ENCODE measurements around the gene PXDC1.
A peak's percentile ranks its signal among the peaks of the same experiment; 100 is the strongest.
"Not testable (repeated sequence)": the region's sequence is repeated elsewhere in the genome, so short reads cannot be mapped to it uniquely, and the experiment has no call there.

The PXDC1 gene

DNA sequence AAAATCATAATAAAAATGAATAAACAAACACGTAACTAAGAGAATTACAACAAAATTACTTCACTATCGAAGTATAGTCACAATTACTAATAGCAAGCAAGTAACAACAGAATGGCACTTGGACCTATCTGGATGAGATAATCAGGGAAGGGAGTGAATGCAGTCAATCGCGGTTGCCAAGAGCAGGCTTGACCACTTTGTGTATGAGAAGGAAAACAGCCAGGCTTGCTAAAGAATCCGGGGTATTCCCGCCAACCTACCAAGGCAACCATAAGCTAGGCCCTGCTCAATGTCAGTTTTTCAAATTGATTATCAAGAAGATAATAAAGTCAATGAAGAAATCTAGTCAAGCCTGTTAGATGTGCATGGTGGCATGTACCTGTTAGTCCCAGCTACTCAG is 39.7 kb downstream of the PXDC1 start:
- DNase-seq (ENCODE audit: low read depth in 2 of 2) = no peak

DNA sequence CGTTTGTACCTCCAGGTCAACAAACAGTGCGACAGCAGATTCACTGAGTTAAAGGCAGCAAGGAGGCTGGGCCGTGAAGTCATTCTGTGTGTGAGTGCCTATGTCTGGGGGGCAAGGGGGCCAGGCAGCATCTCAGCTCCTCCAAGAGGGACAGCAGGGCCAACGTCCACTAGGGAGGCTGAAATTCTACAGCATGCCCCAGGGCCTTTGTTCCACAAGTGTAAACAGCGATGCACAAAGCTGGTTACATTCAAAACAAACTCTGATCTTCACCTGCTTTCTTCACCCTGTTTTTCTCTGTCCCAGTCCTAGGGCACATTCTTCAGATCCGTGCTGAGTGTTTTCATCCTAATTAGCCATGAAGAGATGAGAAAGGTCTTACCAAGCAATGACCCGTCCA is 41.1 kb downstream of the PXDC1 start:
- no peak for DNase-seq (ENCODE audit: low read depth in 2 of 2)

- DNase-seq (ENCODE audit: low read depth in 2 of 2) = no peak
Measured at GRCh38 chr6:3708540-3708939, 43.0 kb downstream of the PXDC1 start.

DNA sequence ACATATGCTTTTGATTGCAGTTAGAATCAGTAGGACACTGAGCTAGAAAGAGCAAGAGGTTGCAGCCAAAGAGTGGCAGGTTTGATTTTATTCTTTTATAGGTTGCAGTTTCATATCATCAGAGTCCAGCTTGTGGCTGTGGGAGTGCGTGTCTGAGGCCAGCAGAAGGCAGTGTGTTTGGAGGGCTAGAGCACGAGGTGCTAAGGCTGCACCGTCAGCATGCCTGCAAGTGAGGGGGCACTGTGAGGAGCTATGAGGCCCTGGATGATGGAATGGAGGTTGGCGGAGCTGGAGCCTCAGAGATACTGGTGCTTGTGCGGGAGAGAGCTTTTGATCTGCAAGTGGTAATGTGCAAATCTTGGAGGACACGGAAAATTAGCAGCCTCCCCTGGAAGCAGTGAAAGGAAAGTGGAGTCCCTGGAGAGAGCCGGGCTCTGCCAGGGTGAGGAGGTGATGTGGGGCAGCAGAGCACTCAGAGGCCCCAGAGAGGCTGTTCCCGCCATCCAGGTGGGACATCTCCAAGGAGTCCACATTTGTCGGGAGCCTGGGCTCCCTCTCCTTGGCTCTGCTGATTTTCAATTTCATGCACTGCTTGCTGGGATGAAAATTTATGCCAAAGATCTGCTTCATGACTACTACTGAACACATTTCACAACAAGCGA is 43.6 kb downstream of the PXDC1 start:
- DNase-seq (ENCODE audit: low read depth in 2 of 2) = no peak

DNA sequence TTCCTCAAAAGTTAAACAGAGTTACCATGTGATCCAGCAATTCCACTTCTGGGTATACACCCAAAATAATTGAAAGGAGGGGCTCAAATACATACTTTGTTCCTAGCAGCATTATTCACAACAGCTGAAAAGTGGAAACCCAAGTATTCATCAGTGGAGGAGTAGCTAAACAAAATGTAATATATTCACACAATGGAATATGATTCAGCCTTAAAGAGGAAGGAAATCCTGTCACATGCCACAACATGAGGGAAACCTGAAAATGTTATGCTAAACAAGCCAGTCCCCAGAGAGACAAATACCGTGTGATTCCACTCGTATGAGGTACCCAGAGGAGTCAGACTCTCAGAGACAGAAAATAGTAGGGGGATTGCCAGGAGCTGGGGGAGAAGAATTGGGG is 44.5 kb downstream of the PXDC1 start:
- no peak for DNase-seq (ENCODE audit: low read depth in 2 of 2)

GRCh38 chr6:3706547-3706946 is 45.0 kb downstream of the PXDC1 start:
- no peak for DNase-seq (ENCODE audit: low read depth in 2 of 2)

- DNase-seq (ENCODE audit: low read depth in 2 of 2) = no peak
Measured at GRCh38 chr6:3701631-3702030, 49.9 kb downstream of the PXDC1 start.

DNA sequence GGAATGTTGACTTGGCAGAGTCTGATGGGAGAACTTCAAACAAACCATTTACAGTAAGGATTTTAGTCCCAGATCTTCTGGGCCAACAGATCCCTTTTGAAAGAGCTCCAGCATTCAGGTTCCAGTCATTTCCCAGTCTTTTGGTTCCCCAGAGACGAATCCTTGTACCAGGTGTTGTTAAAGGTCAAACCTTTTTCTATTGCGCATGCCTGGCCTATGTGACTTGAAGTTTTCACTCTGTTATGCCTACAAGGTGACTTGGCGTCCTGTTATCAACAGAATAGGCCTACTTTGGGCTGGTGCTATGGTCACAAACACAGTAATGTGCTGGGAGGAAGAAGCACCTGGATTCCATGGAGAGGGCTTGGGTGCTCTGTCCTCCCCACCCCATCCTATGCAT is 52.3 kb downstream of the PXDC1 start:
- DNase-seq (ENCODE audit: low read depth in 2 of 2) = no peak

DNA sequence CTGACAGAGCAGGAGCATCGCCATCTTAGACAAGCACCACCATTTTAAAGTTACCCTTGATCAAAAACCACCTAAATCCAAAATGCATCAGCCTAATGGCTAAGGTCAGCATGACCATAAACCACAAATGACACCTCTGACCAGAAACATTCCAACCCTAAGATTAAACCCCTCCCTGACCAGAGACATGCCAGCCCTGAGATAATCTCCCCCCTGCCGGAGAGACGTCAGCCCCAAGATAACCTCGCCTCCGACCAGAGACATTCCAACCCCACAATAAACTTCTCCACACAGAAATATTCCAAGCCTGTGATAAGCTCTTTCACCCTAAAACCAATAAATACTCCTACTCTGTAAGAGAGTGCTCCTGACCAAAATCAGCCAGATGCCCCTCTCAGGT is 53.5 kb downstream of the PXDC1 start:
- no peak for DNase-seq (ENCODE audit: low read depth in 2 of 2)

DNA sequence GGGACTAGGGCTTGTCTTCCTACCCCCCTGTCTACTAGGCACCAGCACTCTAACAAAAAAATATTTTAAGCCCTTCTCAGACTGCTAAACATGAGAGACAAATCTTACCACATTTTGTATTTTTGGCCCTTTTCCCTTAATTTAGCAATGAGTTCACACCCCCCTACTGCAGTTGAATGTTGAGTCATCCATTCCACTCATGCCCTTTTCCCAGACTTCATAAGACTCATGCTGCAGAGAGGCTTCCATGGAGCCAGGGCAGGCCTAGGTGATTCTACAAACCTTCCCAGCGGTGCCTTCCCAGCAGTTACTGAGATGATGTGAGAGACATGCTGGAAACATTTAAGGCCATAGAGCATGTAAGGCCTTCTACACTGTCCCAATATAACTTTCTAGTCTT is 53.9 kb downstream of the PXDC1 start:
- peak; percentile 88 to 92 for DNase-seq (ENCODE audit: low read depth in 2 of 2)

DNA sequence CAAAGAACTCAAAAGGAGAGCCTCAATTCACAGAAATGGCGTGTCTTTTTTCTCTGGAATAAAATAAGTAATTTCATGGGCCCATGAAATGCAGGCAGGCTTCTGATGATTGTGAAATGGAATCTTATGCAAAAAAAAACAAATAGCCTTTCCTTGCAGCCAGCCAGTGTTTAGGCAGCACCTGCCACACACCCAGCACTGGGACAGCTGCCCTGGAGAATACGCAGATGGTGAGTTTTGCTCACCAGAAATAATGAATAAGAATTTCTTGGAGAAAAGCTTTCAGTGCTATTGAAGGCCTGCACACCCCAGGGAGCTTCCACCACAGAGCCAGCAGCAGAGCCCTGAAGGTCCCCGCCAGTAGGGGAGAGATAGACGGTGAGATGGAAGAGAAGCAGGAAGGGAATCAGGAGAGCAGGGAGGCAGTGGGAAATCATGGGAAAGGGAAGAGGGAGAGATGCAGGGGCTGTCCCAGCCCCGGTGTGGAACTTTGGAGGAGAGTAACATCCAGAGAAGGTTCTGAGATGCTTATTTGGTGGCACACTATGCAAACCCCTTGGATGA is 54.9 kb downstream of the PXDC1 start:
- no peak for DNase-seq (ENCODE audit: low read depth in 2 of 2)

DNA sequence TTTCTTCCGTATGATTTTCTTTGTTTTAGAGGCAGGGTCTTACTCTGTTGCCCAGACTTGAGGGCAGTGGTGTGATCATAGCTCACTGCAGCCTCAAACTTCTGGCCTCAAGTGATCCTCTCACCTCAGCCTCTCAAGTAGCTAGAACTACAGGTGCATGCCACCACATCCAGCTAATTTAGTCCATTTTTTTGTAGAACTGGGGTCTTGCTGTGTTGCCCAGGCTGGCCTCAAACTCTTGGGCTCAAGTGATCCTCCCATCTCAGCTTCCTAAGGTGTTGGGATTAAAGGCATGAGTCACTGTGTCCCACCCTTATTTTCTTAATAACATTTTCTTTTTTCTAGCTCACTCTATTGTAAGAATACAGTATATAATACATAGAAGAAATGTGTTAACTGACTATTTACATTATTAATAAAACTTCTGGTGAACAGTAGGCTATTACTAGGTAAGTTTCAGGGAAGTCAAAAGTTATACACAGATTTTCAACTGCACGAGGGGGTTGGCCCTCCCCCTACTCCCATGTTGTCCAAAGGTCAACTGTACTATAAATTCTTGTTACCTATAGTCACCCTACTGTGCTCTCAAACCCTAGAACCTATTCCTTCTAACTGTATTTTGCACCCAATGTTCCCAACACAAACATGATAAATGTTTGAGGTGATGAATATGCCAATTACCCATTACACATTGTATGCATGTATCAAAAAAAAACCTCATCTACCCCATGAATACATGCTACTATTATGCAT is 56.3 kb downstream of the PXDC1 start:
- DNase-seq (ENCODE audit: low read depth in 2 of 2) = no peak

GRCh38 chr6:3693831-3694230 is 57.7 kb downstream of the PXDC1 start:
- DNase-seq (ENCODE audit: low read depth in 2 of 2) = peak in 1 of 2 experiments; percentile 8

DNA sequence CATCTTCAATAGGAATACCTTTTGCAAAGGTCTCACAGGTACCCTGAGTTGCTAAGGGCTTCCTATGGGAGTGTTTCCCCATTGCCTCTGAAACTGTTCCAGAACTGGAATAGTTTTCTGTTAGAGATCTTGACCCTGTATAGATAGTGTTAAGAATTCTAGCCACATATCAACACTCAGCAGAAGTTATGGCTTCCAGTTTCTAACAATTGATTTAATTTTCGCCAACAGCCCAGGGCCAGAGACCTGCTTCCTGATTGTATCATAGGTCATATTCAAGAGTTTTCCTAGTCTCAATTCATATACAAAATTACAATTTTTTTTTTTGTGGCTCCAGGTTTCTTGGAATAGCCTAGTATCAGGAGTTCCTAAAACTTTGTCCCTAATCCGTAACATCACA is 61.0 kb downstream of the PXDC1 start:
- no peak for DNase-seq (ENCODE audit: low read depth in 2 of 2)

GRCh38 chr6:3687847-3688246 is 63.7 kb downstream of the PXDC1 start:
- DNase-seq (ENCODE audit: low read depth in 2 of 2) = no peak

- DNase-seq (ENCODE audit: low read depth in 2 of 2) = no peak
Measured at GRCh38 chr6:3683331-3683730, 68.2 kb downstream of the PXDC1 start.

DNA sequence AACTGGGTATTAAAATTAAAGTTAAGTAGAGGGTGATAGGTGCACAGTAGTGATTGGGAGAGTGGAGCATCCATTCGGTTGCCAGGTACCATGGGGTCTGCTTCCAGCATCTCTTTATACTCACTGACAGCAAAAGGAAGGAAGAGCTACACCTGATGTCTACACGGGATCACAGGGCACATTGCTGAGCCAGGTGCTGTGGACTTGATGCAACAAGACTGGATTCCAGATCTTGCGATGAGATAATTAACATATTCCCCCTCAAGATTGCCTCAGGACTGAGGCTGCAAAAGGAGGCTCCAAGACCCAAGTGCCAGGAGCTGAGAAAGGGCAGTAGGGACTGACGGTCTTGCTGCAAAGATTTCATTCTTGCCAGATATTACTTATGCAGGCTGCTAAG is 72.6 kb downstream of the PXDC1 start:
- no peak for DNase-seq (ENCODE audit: low read depth in 2 of 2)

DNA sequence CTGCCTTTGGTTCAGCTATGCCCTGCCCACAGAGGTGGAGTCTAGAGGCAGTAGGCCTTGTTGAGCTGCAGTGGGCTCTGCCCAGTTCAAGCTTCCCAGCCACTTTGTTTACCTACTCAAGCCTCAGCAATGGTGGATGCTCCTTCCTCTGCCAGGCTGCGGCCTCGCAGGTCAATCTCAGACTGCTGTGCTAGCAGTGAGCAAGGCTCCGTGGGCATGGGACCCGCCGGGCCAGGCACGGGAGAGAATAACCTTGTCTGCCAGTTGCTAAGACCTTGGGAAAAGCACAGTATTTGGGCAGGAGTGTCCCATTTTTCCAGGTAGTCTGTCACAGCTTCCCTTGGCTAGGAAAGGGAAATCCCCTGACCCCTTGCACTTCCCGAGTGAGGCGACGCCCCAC is 73.8 kb downstream of the PXDC1 start:
- not testable (repeated sequence) for DNase-seq (ENCODE audit: low read depth in 2 of 2)

DNA sequence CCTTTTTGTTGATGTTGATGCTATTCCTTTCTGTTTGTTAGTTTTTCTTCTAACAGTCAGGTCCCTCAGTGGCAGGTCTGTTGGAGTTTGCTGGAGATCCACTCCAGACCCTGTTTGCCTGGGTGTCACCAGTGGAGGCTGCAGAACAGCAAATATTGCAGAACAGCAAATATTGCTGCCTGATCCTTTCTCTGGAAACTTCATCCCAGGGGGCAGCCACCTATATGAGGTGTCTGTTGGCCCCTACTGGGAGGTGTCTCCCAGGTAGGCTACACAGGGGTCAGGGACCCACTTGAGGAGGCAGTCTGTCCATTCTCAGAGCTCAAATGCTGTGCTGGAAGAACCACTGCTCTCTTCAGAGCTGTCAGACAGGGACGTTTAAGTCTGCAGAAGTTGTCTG is 74.2 kb downstream of the PXDC1 start:
- not testable (repeated sequence) for DNase-seq (ENCODE audit: low read depth in 2 of 2)
